GM21619 (cell line): Measurements from ENCODE around the gene MGAT2.
"Not testable (repeated sequence)": the region's sequence is repeated elsewhere in the genome, so short reads cannot be mapped to it uniquely, and the experiment has no call there.

Experiments used
- ATAC-seq: cut with Tn5 transposase; IDR thresholded peaks from one replicate; pipeline ENCODE4 v1.9.1; 2021; ENCODE audit not compliant: unreplicated experiment

Gene MGAT2

DNA sequence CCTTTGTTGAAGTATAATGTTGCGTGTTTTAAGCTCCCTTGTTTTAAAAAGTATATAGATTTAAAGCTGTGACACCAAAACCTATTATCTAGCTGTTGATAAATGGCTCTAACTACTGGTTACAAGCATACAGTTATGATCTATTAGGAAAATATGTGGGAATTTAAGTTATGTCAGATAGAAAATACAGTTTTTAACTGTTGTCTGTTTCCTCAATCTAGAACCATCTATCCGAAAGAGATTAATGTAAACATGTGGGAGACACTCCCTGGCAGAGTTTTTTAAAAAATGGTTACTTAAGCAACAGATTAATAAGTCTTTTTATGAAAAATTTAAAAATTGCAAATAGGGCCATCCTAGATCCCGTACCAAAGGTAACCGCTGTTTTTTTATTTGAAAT lies 8.3 kb upstream of the MGAT2 start:
- no peak for ATAC-seq

DNA sequence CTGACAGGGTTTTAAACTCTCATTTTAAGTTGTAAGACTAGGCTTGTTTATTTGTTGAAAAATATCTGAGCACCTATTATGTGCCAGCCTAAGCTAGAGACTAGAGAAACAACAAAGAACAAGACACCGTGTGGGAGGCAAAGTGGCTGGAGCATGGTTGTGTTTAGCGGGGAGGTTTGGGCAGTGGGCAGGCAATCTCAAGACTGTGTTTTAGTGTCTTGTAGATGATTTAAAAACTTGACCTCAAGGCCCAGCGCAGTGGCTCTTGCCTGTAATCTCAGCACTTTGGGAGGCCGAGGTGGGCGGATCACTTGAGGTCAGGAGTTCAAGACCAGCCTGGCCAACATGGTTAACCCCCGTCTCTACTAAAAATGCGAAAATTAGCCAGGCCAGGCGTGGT lies 7.9 kb upstream of the MGAT2 start:
- ATAC-seq: no peak

DNA sequence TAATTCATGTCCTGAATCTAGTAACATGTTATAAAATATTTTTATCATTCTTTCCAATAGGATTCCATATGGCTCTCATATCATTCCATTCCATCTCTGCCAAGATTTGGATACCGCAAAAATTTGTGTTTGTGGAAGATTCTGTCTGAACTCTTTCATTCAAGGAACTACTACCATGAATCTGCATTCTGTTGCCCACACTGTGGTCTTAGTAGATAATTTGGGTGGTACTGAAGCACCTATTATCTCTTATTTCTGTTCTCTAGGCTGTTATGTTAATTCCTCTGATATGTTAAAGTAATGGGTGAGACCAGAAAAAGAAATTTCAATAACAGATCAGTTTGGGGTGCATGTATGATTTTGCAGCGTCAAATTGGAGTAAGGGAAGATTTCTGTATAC lies 6.4 kb upstream of the MGAT2 start:
- no peak for ATAC-seq

DNA sequence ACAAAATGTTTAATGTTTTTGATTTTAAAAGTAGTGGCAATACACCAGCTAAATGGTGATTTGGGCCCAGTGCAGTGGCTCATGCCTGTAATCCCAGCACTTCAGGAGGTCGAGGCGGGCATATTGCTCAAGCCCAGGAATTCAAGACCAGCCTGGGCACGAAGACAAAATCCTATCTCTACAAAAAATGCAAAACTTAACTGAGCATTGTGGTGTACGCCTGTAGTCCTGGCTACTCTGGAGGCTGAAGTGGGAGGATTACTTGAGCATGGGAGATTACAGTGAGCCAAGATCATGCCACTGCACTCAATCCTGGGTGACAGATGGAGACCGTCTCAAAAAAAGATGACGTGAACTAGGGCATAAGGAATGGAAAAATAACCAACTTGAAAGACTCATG lies 4.8 kb upstream of the MGAT2 start:
- ATAC-seq: no peak

DNA sequence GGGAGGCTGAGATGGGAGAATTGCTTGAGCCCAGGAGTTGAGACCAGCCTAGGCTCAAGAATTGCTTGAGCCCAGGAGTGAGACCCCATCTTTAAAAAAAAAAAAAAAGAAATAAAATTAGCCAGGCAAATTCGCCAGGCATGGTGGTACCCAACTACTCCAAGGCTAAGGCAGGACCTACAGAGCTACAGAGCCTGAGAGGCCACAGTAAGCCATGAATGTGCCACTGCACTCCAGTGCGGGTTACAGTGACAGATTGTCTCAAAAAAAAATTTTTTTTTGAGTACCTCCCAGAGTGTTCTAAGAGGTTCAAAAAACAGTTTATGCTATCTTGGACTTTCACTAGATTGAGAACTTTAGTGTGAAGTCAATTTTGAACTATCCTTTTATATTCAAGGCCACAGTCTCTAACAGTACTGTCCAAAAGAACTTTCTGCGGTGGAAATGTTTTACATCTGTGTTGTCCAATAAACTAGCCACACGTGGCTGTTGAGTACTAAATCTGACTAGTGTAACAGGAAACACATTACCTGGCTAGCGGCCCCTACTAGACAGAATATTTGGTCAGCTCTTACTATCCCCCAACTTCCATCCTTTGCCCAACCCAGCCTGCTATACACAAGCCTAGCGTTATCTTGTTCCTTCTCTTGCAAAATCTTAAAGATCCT lies 2.6 kb upstream of the MGAT2 start:
- no peak for ATAC-seq

DNA sequence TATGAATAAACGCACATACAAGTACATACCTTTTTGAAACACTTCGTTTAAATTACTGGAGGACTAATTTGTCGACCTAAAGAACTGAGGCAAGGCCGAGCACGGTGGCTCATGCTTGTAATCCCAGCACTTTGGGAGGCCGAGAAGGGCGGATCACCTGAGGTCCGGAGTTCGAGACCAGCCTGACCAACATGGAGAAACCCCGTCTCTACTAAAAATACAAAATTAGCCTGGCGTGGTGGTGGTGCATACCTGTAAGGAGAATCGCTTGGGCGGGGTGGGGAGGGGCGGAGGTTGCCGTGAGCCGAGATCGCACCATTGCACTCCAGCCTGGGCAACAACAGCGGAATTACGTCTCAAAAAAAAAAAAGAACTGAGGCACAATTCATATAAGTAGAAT lies 1.3 kb upstream of the MGAT2 start:
- ATAC-seq: not testable (repeated sequence)

DNA sequence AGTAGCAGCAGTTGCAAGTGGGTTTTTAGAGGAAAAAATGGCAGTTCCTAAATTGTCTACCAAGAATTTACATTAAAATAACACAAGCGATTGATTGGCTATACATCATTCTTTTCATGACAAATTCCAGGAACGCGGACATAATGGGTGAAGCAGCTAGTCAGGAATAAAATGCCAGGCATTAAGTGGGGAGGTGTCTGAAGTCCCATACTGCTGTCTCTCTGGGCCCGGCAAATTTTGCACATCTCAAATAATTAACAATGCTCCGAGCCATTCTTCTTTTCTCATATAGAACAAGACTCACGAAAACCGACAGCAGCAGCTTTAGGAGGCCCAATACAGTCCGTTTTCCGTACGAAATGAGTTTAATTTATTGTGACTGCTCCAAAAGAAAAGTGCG lies 869 bp upstream of the MGAT2 start:
- no peak for ATAC-seq

DNA sequence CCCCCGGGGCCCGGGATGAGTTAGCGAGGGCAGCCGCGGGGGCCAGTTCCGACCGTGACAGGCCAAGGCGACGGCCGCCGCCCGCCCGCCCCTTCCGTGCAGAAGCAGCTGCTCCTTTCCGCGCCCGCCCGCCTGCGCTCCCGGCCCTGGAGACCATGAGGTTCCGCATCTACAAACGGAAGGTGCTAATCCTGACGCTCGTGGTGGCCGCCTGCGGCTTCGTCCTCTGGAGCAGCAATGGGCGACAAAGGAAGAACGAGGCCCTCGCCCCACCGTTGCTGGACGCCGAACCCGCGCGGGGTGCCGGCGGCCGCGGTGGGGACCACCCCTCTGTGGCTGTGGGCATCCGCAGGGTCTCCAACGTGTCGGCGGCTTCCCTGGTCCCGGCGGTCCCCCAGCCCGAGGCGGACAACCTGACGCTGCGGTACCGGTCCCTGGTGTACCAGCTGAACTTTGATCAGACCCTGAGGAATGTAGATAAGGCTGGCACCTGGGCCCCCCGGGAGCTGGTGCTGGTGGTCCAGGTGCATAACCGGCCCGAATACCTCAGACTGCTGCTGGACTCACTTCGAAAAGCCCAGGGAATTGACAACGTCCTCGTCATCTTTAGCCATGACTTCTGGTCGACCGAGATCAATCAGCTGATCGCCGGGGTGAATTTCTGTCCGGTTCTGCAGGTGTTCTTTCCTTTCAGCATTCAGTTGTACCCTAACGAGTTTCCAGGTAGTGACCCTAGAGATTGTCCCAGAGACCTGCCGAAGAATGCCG lies 699 bp downstream of the MGAT2 start:
- ATAC-seq: peak; percentile 25

DNA sequence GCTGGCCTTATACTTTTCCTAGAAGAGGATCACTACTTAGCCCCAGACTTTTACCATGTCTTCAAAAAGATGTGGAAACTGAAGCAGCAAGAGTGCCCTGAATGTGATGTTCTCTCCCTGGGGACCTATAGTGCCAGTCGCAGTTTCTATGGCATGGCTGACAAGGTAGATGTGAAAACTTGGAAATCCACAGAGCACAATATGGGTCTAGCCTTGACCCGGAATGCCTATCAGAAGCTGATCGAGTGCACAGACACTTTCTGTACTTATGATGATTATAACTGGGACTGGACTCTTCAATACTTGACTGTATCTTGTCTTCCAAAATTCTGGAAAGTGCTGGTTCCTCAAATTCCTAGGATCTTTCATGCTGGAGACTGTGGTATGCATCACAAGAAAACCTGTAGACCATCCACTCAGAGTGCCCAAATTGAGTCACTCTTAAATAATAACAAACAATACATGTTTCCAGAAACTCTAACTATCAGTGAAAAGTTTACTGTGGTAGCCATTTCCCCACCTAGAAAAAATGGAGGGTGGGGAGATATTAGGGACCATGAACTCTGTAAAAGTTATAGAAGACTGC lies 1.5 kb downstream of the MGAT2 start:
- ATAC-seq: no peak

DNA sequence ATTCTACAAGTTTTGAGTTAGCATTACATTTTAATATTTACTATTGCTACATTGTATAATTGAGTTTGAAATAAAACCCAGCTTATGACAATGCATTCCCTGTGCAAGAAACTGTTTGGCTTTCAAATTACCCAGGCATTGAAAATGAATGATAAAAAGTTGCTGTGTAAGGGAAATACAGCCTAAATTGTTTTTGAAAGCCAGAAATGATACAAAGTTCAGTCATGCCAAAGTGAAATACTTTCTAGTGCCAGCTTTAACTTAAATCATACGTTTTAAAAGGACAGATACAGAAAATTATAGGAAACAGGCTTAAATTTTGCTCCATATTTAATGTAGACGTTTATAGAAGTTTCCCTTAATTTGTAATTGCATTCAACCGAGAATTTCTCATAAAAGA lies 2.8 kb downstream of the MGAT2 start:
- no peak for ATAC-seq

DNA sequence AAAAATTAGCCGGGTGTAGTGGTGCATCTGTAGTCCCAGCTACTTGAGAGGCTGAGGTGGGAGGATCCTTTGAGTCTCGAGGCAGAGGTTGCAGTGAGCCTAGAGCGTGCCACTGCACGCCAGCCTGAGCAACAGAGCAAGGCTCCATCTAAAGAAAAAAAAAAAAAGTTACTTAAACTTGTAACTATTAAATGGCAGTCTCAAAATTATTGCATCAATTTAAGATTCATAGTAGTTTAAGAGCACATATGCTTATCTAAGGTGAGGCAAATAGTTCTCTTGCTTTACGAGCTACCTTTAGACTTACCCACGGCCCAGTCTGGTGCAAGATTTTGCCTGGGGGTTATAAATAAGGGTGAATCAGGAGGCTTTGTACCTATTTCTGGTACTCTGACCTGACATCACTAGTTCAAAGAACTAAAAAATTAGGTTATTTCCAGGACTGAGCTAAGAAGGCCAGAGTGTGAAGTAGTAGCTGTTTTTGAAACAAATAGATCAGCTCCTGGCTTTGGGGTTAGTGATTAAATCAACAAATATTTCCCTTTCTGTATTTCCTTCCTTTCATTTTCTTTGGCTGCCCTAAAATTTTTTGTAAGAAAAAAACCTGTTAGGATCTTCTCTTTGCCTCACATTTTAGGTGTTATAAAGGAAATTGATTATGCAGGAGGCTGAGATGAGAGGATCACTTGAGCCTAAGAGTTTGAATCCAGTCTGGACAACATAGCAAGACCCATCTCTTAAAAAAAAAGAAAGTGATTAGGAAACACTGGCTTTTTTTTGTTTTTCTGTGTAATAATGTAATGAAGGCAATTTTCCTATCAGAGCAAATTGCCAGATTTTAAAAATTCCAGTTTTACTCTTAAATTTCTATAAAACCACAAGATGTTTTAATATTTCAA lies 3.6 kb downstream of the MGAT2 start:
- ATAC-seq: no peak

DNA sequence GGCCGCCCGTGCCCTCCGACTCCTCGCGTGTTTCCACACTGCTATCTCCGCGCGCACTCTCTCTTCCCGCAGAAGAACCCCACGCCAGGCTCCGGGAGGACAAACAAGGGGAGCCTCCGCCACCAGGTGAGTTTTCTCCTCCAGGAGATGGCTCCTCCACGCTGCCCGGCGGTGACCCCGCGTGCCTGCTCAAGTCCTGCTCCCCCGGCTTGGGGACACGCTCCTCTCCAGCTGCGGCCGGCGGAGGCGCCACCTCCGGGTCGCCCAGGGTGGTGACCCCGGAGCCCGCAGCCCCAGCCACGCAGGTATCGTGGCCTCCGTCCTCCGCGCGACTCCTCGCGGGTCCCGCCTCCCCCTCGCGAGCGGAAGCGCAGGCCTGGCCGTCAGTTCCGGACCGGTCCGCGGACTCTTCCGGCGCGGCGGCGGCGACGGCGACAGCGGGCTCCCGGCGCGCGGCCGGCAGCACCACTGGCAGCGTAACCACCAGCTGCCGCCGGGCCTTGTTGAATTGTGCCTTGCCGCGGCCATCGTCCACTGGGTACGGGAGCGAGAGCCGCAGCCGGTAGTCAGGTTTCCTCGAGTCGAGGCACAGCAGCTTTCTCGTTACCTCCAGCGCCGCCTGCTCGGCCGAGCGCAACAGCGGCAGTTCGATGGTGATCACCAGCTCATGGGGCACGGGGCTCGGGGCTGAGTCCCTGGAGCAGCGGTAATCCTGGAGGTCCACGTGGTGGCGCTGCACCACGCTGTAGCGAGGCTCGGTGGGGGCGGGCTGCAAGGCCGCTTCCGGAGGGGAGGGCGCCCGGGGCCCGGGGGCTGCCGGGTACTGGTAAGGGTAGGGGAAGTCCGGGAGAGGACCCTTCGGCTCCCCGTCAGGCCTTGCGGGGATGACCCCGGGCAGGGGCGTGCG lies 13.3 kb downstream of the MGAT2 start:
- ATAC-seq: peak; percentile 74

DNA sequence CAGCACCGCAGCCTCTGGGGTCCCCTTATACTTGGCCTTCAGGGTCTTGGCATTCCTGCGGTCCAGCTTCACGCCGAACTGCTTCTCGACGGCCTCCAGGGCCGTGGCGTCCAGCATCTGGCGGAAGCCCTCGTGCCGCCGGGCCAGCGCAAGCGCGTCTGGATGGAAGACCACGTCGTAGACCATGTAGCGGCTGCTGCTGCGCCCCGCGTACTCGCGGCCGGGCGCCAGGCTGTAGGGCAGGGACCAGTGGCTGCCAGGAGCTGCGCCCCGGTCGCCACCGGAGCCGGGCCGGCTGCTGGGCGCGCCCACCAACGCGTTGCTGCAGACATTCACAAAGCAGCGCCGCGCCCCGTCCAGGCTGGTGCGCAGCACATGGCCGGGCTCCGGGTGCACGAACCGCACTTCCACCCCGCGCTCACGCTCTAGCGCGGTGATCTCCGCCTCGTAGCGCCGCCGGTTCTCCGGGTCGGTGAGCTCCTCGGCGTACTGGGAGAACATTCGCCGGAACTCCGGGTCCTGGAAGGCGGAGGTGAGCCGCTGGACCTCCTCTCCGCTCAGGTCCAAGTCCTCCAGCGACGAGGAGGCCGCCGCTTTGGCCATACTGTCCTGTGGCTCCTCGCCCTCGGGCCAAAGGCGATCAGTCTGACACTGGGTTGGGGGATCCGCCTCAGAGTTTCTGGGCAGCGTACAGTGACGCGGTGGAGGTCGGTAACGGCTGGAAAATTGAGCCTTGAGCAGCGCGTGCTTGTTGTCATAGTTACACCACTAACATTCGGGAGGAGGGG lies 14.1 kb downstream of the MGAT2 start, which contains the start of gene DNAAF2:
TSS of gene DNAAF2 (minus strand) at position 698 of the 788 bp plus-strand sequence. CDS start at position 603, 95 bp downstream.
- peak; percentile 23 for ATAC-seq

DNA sequence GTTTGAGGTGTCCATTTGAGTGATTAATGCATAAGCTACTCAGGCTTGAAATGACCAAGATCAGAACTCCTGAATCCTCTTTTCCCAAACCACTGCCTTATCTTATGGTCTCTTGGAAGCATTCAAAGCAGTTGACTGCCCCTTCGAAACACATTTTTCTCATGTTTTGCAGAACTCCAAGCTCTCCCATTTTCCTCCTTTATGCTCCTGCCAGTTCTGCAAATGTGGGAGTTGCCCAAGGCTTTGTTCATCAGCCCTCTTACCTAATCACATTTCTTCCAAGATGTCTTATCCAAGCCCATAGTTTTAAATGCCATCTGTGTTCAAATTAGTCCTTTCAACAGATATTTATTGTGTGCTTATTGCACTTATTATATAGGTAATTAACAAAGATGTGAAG lies 16.3 kb downstream of the MGAT2 start:
- no peak for ATAC-seq

DNA sequence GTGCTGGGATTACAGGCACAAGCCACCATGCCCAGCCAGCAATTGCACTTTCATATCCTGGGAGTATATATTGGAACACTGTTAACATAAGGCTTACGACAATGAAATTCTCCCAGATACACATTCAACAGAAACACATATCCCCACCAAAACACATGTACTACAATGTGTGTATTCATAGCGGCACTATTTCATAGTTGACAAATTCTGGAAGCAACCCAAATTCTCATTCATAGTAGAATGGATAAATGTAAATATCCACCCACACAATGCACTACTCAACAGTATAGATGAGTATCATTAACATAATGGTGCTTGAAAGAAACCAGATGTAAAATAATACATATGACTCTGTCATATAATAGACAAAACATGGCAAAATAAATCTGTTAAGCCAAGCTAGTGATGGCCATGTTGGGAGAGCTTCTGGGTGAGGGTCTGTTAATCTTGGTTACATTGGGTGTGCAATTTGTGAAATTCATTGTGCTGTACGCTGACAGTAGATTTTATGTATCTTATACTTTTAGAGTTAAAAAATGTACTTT lies 17.0 kb downstream of the MGAT2 start:
- no peak for ATAC-seq

DNA sequence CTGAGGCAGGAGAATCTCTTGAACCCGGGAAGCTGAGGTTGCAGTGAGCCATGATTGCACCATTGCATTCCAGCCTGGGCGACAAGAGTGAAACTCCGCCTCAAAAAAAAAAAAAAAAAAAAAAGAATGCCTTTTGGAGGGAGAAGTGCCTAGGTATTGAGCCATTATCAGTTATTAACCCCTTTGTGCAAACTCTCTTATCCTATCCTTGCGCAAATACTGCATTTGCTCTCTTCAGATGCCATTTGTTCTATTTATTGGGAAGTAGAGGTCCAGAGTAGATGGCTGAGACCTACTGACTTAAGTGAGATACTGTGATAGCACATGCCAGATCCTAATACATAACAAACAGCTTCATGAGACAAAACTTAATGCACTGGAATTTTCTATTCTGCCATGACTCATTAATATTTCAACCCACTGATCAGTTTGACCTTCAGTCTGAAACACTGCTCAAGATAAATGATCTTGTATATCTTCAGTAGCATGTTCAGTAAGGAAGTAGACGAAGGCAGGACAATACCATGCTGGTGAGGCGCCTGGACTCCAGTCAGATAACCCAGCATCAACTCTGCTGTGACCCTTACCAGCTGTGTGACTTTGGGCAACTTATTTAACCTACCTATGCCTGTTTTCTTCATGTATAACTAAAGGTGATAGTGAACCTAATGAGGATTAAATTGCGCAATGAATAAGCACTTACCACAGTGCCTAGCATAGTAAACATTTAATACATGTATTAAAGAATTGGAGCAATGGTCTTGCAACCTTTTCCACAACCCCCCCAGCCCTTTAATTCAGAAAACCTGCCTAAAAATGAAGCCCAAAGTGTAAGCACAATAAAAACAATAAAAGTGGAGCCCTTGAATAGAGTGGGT lies 20.2 kb downstream of the MGAT2 start:
- no peak for ATAC-seq

DNA sequence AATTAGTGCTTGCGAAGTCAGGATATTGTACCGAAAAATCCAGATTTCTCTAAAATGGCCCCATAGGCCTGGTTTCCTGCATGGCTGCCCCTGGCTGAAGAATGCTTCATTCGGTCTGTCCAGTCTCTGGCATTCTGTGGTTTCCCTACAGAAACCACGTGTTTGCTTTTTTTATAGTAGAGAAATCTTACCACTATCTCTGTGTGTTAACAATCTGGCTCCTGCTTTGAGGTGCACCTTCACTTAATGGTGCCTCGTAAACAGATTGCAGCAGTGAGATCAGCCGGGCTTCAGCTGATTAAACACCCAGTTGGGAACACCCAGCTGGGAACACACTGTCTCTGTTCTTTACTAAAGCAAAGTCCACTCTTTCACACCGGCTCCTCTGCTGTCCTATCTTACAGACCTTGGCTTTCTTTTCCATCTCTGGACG lies 21.1 kb downstream of the MGAT2 start:
- ATAC-seq: no peak

DNA sequence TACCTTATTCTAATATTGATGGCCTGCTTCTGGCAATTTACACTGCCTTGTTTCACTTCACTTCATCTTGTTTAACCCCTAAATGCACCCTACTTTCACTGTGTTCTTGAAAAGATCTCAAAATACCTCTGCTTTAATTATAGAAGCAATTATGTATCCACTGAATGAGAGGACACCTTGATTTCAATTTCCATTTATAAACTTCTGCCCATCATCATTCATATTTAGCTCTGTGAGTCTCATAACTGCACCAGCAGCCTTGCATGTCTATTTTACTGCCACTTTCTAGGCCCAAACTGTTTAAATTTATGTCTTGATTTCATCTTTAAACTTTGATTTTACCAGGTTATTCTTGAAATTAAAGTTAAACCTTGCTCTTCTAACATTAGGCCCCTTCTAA lies 21.6 kb downstream of the MGAT2 start:
- ATAC-seq: no peak
